CD4-positive, alpha-beta T cell (primary cell): ENCODE measurements around the gene MICALL1. TPM values are rescaled to one million over a fixed set of nuclear protein-coding genes. Genes with fewer than 3 reads are reported as not detected.
"Not testable (repeated sequence)": the region's sequence is repeated elsewhere in the genome, so short reads cannot be mapped to it uniquely, and the experiment has no call there.

Experiments used
- ATAC-seq: fragments of 200-7000 bp; cut with Tn5 transposase; one replicate; pipeline ENCODE4 v1.10.0; 2022; ENCODE audit warnings: mild to moderate bottlenecking; ENCODE audit not compliant: poor library complexity
- CTCF ChIA-PET: fragments of 350-600 bp; sonication (Branson Sonifier 250); formaldehyde crosslinking; loops from one replicate; lab custom pipeline; 2021; ENCODE audit warnings: antibody characterized with exemption, inconsistent platforms; lab: Charles Lee
- POLR2A ChIA-PET: fragments of 350-600 bp; sonication (Branson Sonifier 250); formaldehyde crosslinking; loops from one replicate; lab custom pipeline; 2021; ENCODE audit warnings: antibody characterized with exemption, inconsistent platforms; lab: Charles Lee
- DNase-seq, 14 experiments: peaks; one replicate each; pipeline ENCODE4 v3.0.0-alpha.2; 2013 to 2020; ENCODE audit warnings: mixed read lengths in 2 of 14
- H3K27ac ChIP-seq, 2 donors: one replicate each; pipeline versions ENCODE4 v1.5.1 to v1.7.0; 2013; ENCODE audit warnings: low read length in 2 of 2, low read depth in 1 of 2, mild to moderate bottlenecking in 1 of 2
- H3K27me3 ChIP-seq, 2 experiments: 1 replicate in 1 of 2; 2 replicates in 1 of 2; pipeline versions ENCODE4 v1.6.1 to v1.7.0; 2013; ENCODE audit warnings: low read length in 2 of 2, control low read depth in 1 of 2, mild to moderate bottlenecking in 1 of 2, moderate library complexity in 1 of 2; ENCODE audit not compliant: insufficient read depth in 2 of 2, control insufficient read depth in 1 of 2
- H3K36me3 ChIP-seq: one replicate; pipeline ENCODE4 v1.6.1; 2013; ENCODE audit warnings: low read length, control low read depth; ENCODE audit not compliant: insufficient read depth
- H3K4me1 ChIP-seq: one replicate; pipeline ENCODE4 v1.6.1; 2013; ENCODE audit warnings: low read length, control low read depth; ENCODE audit not compliant: insufficient read depth
- H3K4me3 ChIP-seq: one replicate; pipeline ENCODE4 v1.5.1; 2013; ENCODE audit warnings: mild to moderate bottlenecking, low read length, moderate library complexity
- H3K9me3 ChIP-seq, 2 experiments: 1 replicate in 1 of 2; 2 replicates in 1 of 2; pipeline versions ENCODE4 v1.6.1 to v1.7.0; 2013; ENCODE audit warnings: low read length in 2 of 2, mild to moderate bottlenecking in 2 of 2, control low read depth in 1 of 2, moderate library complexity in 1 of 2; ENCODE audit not compliant: control insufficient read depth in 1 of 2, insufficient read depth in 1 of 2
- H3K27ac Mint-ChIP-seq: one replicate; pipeline ENCODE4 v1.8.0; 2020; ENCODE audit warnings: mixed read lengths
- H3K27me3 Mint-ChIP-seq: one replicate; pipeline ENCODE4 v1.8.0; 2021; ENCODE audit warnings: mixed read lengths
- H3K36me3 Mint-ChIP-seq: one replicate; pipeline ENCODE4 v1.8.0; 2021; ENCODE audit warnings: low read depth, mixed read lengths
- H3K4me1 Mint-ChIP-seq: one replicate; pipeline ENCODE4 v1.8.0; 2021; ENCODE audit warnings: low read depth, mixed read lengths
- H3K4me3 Mint-ChIP-seq: one replicate; pipeline ENCODE4 v1.8.0; 2020; ENCODE audit warnings: mild to moderate bottlenecking, mixed read lengths
- H3K9me3 Mint-ChIP-seq: one replicate; pipeline ENCODE4 v1.8.0; 2020; ENCODE audit warnings: mixed read lengths
- CTCF ChIP-seq: fragments of 200-600 bp; IDR thresholded peaks from one replicate; pipeline ENCODE4 v1.8.0; 2022; ENCODE audit warnings: antibody characterized with exemption, mild to moderate bottlenecking
- intact Hi-C, 2 experiments: fragments of 100-400 bp; cut with DNase I in 1 of 2; cut with micrococcal nuclease in 1 of 2; formaldehyde crosslinking; loops; one replicate each; pipeline versions ENCODE4 v1.15.1 to v1.9.0; 2023 to 2025; cut with DNase I, micrococcal nuclease
- total RNA-seq, 174 experiments: library from RNA in 2 of 174; stranded (reverse) in 2 of 174; gene quantifications; one replicate each; pipeline ENCODE4 v1.2.3 and lab custom pipeline; 2021 to 2026

Gene MICALL1
- total RNA-seq, 2 experiments from 2014 or later: 16.9 to 20.7 TPM

- no peak overlapping the region for H3K4me3 ChIP-seq
- ATAC-seq: no peak
- H3K4me1 ChIP-seq: peaks cover 22% of the 10 kb centered on the region
- Mint-ChIP-seq H3K4me3 (peak overlapping the region; percentile 42), H3K27me3 (peaks cover 19% of the 10 kb centered on the region), H3K4me1 (peaks cover 31% of the 10 kb centered on the region), H3K36me3 (peaks cover 20% of the 10 kb centered on the region), H3K27ac (no peak overlapping the region), H3K9me3 (no peaks in the 10 kb centered on the region)
- POLR2A ChIA-PET: no interaction called here
- no peaks in the 10 kb centered on the region for H3K9me3 ChIP-seq
- TF ChIP-seq CTCF: no peak
- DNase-seq: no peak
- CTCF ChIA-PET: no interaction called here
- intact Hi-C loops: loop anchor here in 1 of 2 experiments (5.0 kb wide), 3 partner anchors 44 to 144 kb away; partner anchors contain the start of genes EIF3L, GCAT and MICALL1
- no peaks in the 10 kb centered on the region for H3K36me3 ChIP-seq
- H3K27ac ChIP-seq: no peak overlapping the region
- H3K27me3 ChIP-seq: peaks cover 5 to 7% of the 10 kb centered on the region in 2 experiments
These were observed 45.2 kb downstream of the MICALL1 start for GRCh38 chr22:37951305-37951704.

- POLR2A ChIA-PET, ATAC-seq, H3K27ac ChIP-seq, H3K27ac Mint-ChIP-seq, CTCF ChIA-PET, H3K27me3 ChIP-seq, H3K9me3 ChIP-seq, H3K9me3 Mint-ChIP-seq: not testable (repeated sequence)
- Mint-ChIP-seq H3K4me3 (peak overlapping the region; percentile 100), H3K36me3 (peaks cover 33% of the 10 kb centered on the region), H3K27me3 (peaks cover 19% of the 10 kb centered on the region), H3K4me1 (peaks cover 43% of the 10 kb centered on the region)
- Histone ChIP-seq H3K36me3 (peaks cover 11% of the 10 kb centered on the region), H3K4me3 (peak overlapping the region; percentile 95), H3K4me1 (peaks cover 24% of the 10 kb centered on the region)
- intact Hi-C loops: loop anchor here in 1 of 2 experiments (5.0 kb wide), 3 partner anchors 45 to 145 kb away; partner anchors contain the start of genes EIF3L, GCAT and MICALL1
- peak in 1 of 14 experiments; percentile 1 for DNase-seq
These were observed 46.5 kb downstream of the MICALL1 start for GRCh38 chr22:37952629-37953028.

- H3K27ac ChIP-seq: no peak overlapping the region
- H3K4me1 ChIP-seq: peaks cover 25% of the 10 kb centered on the region
- DNase-seq (no peak), ATAC-seq (peak; percentile 45)
- no peaks in the 10 kb centered on the region for H3K9me3 ChIP-seq
- H3K27ac Mint-ChIP-seq: peak overlapping the region; percentile 92
- CTCF ChIA-PET: interaction anchor here (0.6 to 1.7 kb wide), 3 partner anchors 13 to 376 kb away, joined by 5 to 7 read pairs (median 5); no protein-coding TSS in a partner anchor
- no peaks in the 10 kb centered on the region for H3K9me3 Mint-ChIP-seq
- intact Hi-C loops: loop anchor here in 1 of 2 experiments (5.0 kb wide), 3 partner anchors 46 to 146 kb away; partner anchors contain the start of genes EIF3L, GCAT and MICALL1
- no peak for TF ChIP-seq CTCF
- H3K36me3 ChIP-seq: peaks cover 16% of the 10 kb centered on the region
- H3K27me3 ChIP-seq: peaks cover 5 to 7% of the 10 kb centered on the region in 2 experiments
- H3K4me3 ChIP-seq: peak overlapping the region; percentile 95
- POLR2A ChIA-PET: interaction anchor here (0.6 to 1.4 kb wide), 8 partner anchors 9 to 145 kb away, joined by 3 to 10 read pairs (median 4); partner anchors contain the start of genes ANKRD54, GCAT and MICALL1
- peaks cover 46% of the 10 kb centered on the region for H3K4me1 Mint-ChIP-seq
- H3K36me3 Mint-ChIP-seq: peaks cover 37% of the 10 kb centered on the region
- peak overlapping the region; percentile 100 for H3K4me3 Mint-ChIP-seq
- H3K27me3 Mint-ChIP-seq: peaks cover 19% of the 10 kb centered on the region
These were observed 47.0 kb downstream of the MICALL1 start for GRCh38 chr22:37953062-37953436.
